GM12878 (cell line): ENCODE data around the gene PIGU.

ENCODE experiments used
- BRCA1 ChIP-seq: IDR thresholded peaks from 2 replicates; pipeline ENCODE4 v1.6.1; 2011; ENCODE audit warnings: low read depth, low read length, improper control_type of control experiment
- FOS ChIP-seq: IDR thresholded peaks from 3 replicates; pipeline ENCODE4 v1.6.1; 2011; ENCODE audit warnings: borderline replicate concordance; ENCODE audit not compliant: insufficient read length; ENCODE audit errors: extremely low read depth
- GATAD2B ChIP-seq: fragments of 450-650 bp; conservative IDR thresholded peaks from 2 replicates; pipeline ENCODE4 v1.6.1; 2017; ENCODE audit warnings: low read depth, mild to moderate bottlenecking, moderate library complexity
- MEF2A ChIP-seq: IDR thresholded peaks from 2 replicates; pipeline ENCODE4 v1.6.1; 2011; ENCODE audit warnings: low read depth, mild to moderate bottlenecking, low read length, moderate library complexity; ENCODE audit not compliant: insufficient read depth
- MTA3 ChIP-seq: IDR thresholded peaks from 2 replicates; pipeline ENCODE4 v1.6.1; 2012; ENCODE audit warnings: low read length, inconsistent platforms, borderline replicate concordance
- NFYB ChIP-seq: IDR thresholded peaks from 2 replicates; pipeline ENCODE4 v1.6.1; 2011; ENCODE audit warnings: low read depth, mild to moderate bottlenecking, low read length, improper control_type of control experiment, moderate library complexity; ENCODE audit not compliant: insufficient read depth
- TCF12 ChIP-seq: IDR thresholded peaks from 2 replicates; pipeline ENCODE4 v1.6.1; 2011; ENCODE audit warnings: low read depth, mild to moderate bottlenecking, low read length
- ZNF217 ChIP-seq: fragments of 450-650 bp; IDR thresholded peaks from 2 replicates; pipeline ENCODE4 v1.6.1; 2017; ENCODE audit warnings: antibody characterized with exemption, mild to moderate bottlenecking
- TF ChIP-seq, protein P1 (sequence below), 3 experiments: IDR thresholded peaks in 2 of 3; conservative IDR thresholded peaks in 1 of 3; 2 replicates each; pipeline ENCODE4 v1.5.1; 2011; ENCODE audit warnings: low read depth in 3 of 3, low read length in 3 of 3, mild to moderate bottlenecking in 3 of 3, control low read depth in 2 of 3, moderate library complexity in 2 of 3, inconsistent platforms in 1 of 3, mixed read lengths in 1 of 3; ENCODE audit not compliant: control insufficient read depth in 2 of 3, insufficient read depth in 1 of 3; ENCODE audit errors: extremely low read depth in 1 of 3

DNA sequence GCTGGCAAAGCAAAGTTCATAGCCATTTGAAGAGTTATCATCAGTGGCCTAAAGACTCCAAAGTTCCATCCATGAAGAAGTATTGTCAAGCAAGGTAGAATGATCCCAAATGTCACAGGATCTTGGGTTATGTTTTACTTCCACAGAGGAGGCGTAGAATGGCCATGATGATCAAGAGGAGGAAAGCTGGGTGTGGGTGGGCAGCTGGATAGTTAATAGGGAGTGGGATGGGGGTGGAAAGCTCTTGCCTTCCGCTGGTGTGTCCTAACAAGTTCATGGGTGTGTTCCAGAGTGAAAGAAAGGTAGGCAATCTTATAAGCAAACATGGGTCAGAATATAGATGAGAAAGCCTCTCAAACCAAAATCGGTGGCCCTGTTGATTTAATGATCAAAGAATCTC, 38.4 kb downstream of the PIGU start:
- TF ChIP-seq NFYB, result no peak
- TF ChIP-seq MEF2A, result no peak
- TF ChIP-seq, protein P1, sequence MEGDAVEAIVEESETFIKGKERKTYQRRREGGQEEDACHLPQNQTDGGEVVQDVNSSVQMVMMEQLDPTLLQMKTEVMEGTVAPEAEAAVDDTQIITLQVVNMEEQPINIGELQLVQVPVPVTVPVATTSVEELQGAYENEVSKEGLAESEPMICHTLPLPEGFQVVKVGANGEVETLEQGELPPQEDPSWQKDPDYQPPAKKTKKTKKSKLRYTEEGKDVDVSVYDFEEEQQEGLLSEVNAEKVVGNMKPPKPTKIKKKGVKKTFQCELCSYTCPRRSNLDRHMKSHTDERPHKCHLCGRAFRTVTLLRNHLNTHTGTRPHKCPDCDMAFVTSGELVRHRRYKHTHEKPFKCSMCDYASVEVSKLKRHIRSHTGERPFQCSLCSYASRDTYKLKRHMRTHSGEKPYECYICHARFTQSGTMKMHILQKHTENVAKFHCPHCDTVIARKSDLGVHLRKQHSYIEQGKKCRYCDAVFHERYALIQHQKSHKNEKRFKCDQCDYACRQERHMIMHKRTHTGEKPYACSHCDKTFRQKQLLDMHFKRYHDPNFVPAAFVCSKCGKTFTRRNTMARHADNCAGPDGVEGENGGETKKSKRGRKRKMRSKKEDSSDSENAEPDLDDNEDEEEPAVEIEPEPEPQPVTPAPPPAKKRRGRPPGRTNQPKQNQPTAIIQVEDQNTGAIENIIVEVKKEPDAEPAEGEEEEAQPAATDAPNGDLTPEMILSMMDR (IDR thresholded peaks at IDR 0.05 in 2 of 3, conservative IDR thresholded peaks at IDR 0.05 in 1 of 3; ENCODE audit: control insufficient read depth in 2 of 3, extremely low read depth in 1 of 3, insufficient read depth in 1 of 3, low read depth in 3 of 3, low read length in 3 of 3), result no peak
- TF ChIP-seq BRCA1, result no peak
- TF ChIP-seq TCF12, result no peak
- no peak for TF ChIP-seq FOS
- TF ChIP-seq MTA3, result no peak
- no peak for TF ChIP-seq GATAD2B
- no peak for TF ChIP-seq ZNF217
